DND-41 (cell line): ENCODE data around the gene USP48.

Experiments
- ATAC-seq: fragments of 200-7000 bp; cut with Tn5 transposase; 3 replicates; pipeline ENCODE4 v1.9.1; 2021; ENCODE audit warnings: low read depth; ENCODE audit not compliant: insufficient read depth
- DNase-seq: peaks from one replicate; pipeline ENCODE4 v3.0.0-alpha.2; 2020
- H2AFZ ChIP-seq: 2 replicates; pipeline ENCODE4 v1.6.0; 2012; ENCODE audit warnings: low read depth, low read length
- H3K27ac ChIP-seq: 2 replicates; pipeline ENCODE4 v1.5.1; 2012; ENCODE audit warnings: low read length, inconsistent platforms
- H3K27me3 ChIP-seq: fragments of 200-600 bp; sonication (generic); 2 replicates; pipeline ENCODE4 v1.6.0; 2012; ENCODE audit warnings: low read length, mild to moderate bottlenecking, inconsistent platforms; ENCODE audit not compliant: insufficient read depth, poor library complexity
- H3K36me3 ChIP-seq: 2 replicates; pipeline ENCODE4 v1.5.1; 2012; ENCODE audit warnings: low read length, inconsistent platforms; ENCODE audit not compliant: insufficient read depth
- H3K4me1 ChIP-seq: 2 replicates; pipeline ENCODE4 v1.5.1; 2012; ENCODE audit warnings: mild to moderate bottlenecking, low read length; ENCODE audit not compliant: insufficient read depth
- H3K4me2 ChIP-seq: 2 replicates; pipeline ENCODE4 v1.6.0; 2012; ENCODE audit warnings: mild to moderate bottlenecking, moderate library complexity, low read length, inconsistent platforms; ENCODE audit not compliant: insufficient read depth
- H3K4me3 ChIP-seq, 2 experiments: fragments of 200-600 bp in 1 of 2; shearing (Covaris generic) in 1 of 2; 2 replicates each; pipeline ENCODE4 v1.5.1; 2012 to 2016; ENCODE audit warnings: inconsistent platforms in 2 of 2, low read length in 2 of 2, mild to moderate bottlenecking in 2 of 2, low read depth in 1 of 2, moderate library complexity in 1 of 2
- H3K79me2 ChIP-seq: 2 replicates; pipeline ENCODE4 v1.6.0; 2012; ENCODE audit warnings: low read length, inconsistent platforms; ENCODE audit not compliant: insufficient read depth
- H3K9ac ChIP-seq: 2 replicates; pipeline ENCODE4 v1.6.0; 2012; ENCODE audit warnings: low read depth, mild to moderate bottlenecking, inconsistent platforms, low read length, moderate library complexity
- H3K9me3 ChIP-seq: 2 replicates; pipeline ENCODE4 v1.5.1; 2012; ENCODE audit warnings: low read length, moderate library complexity, mild to moderate bottlenecking, inconsistent platforms; ENCODE audit not compliant: insufficient read depth, severe bottlenecking
- H4K20me1 ChIP-seq: 2 replicates; pipeline ENCODE4 v1.6.0; 2012; ENCODE audit warnings: low read length; ENCODE audit not compliant: insufficient read depth
- CTCF ChIP-seq: IDR thresholded peaks from 2 replicates; pipeline ENCODE4 v1.5.1; 2012; ENCODE audit warnings: borderline replicate concordance, low read length, moderate library complexity, mild to moderate bottlenecking; ENCODE audit not compliant: poor library complexity, severe bottlenecking; ENCODE audit errors: extremely low read depth
- EZH2 ChIP-seq: IDR thresholded peaks from 3 replicates; pipeline ENCODE4 v1.6.1; 2012; ENCODE audit warnings: borderline replicate concordance, low read depth, mild to moderate bottlenecking, moderate library complexity, low read length, inconsistent platforms; ENCODE audit not compliant: severe bottlenecking

Gene USP48

GRCh38 chr1:21662426-21663247 is 120.3 kb downstream of the USP48 start:
- H3K27me3 ChIP-seq: peaks cover 3% of the 10 kb centered on the region
- no peak overlapping the region for H3K9ac ChIP-seq
- no peak overlapping the region for H2AFZ ChIP-seq
- no peaks in the 10 kb centered on the region for H3K79me2 ChIP-seq
- DNase-seq (no peak), ATAC-seq (no peak)
- no peak overlapping the region for H3K27ac ChIP-seq
- no peak overlapping the region for H3K4me2 ChIP-seq
- peaks cover 41% of the 10 kb centered on the region for H4K20me1 ChIP-seq
- no peak overlapping the region for H3K4me3 ChIP-seq
- TF ChIP-seq EZH2: no peak
- no peak for TF ChIP-seq CTCF
- H3K36me3 ChIP-seq: no peaks in the 10 kb centered on the region
- peaks cover 11% of the 10 kb centered on the region for H3K4me1 ChIP-seq
- H3K9me3 ChIP-seq: no peaks in the 10 kb centered on the region

- ATAC-seq (no peak), DNase-seq (no peak)
- Histone ChIP-seq H3K36me3 (no peaks in the 10 kb centered on the region), H3K4me1 (peaks cover 11% of the 10 kb centered on the region), H2AFZ (no peak overlapping the region), H3K4me2 (no peak overlapping the region), H3K9ac (no peak overlapping the region), H3K27me3 (peaks cover 3% of the 10 kb centered on the region), H3K27ac (no peak overlapping the region), H4K20me1 (peaks cover 41% of the 10 kb centered on the region), H3K4me3 (no peak overlapping the region), H3K79me2 (no peaks in the 10 kb centered on the region), H3K9me3 (no peaks in the 10 kb centered on the region)
- TF ChIP-seq EZH2: no peak
- TF ChIP-seq CTCF: no peak
These were observed 121.1 kb downstream of the USP48 start for GRCh38 chr1:21661886-21662285.

GRCh38 chr1:21659924-21660326 is 123.0 kb downstream of the USP48 start:
- Histone ChIP-seq H3K4me1 (peaks cover 11% of the 10 kb centered on the region), H3K27me3 (peaks cover 3% of the 10 kb centered on the region), H3K9ac (peak overlapping the region; percentile 39; the same call in 1 of the 2 replicates), H2AFZ (peak overlapping the region; percentile 83; the same call in 1 of the 2 replicates), H3K36me3 (no peaks in the 10 kb centered on the region), H3K27ac (no peak overlapping the region), H3K9me3 (no peaks in the 10 kb centered on the region), H3K4me2 (peak overlapping the region; percentile 91), H3K79me2 (no peaks in the 10 kb centered on the region), H3K4me3 (peak overlapping the region in 1 of 2 experiments; percentile 60; a peak in 2 of 4 replicates), H4K20me1 (peaks cover 29% of the 10 kb centered on the region)
- ATAC-seq (no peak), DNase-seq (no peak)
- TF ChIP-seq EZH2: no peak
- TF ChIP-seq CTCF: no peak
